Astrocyte (in vitro differentiated cells and primary cell): Measurements from ENCODE around the gene GRB10. TPM values are rescaled to one million over a fixed set of nuclear protein-coding genes. Genes with fewer than 3 reads are reported as not detected.

Experiments used
- DNase-seq: peaks from one replicate; pipeline ENCODE4 v3.0.0-alpha.2; 2010; ENCODE audit warnings: low read depth
- FAIRE-seq: peaks from 2 replicates; lab custom pipeline; 2011; peaks lifted over from hg19 to GRCh38; lab: Jason Lieb, UNC
- H2AFZ ChIP-seq: 2 replicates; pipeline ENCODE4 v1.6.0; 2012; ENCODE audit warnings: low read depth, low read length, inconsistent platforms
- H3K27ac ChIP-seq: 2 replicates; pipeline ENCODE4 v1.5.1; 2011; ENCODE audit warnings: low read depth, low read length, inconsistent platforms
- H3K27me3 ChIP-seq: 2 replicates; pipeline ENCODE4 v1.6.0; 2011; ENCODE audit warnings: low read length, inconsistent platforms; ENCODE audit not compliant: insufficient read depth
- H3K36me3 ChIP-seq: 2 replicates; pipeline ENCODE4 v1.5.1; 2011; ENCODE audit warnings: low read length, inconsistent platforms; ENCODE audit not compliant: insufficient read depth
- H3K4me1 ChIP-seq: 2 replicates; pipeline ENCODE4 v1.5.1; 2011; ENCODE audit warnings: low read length, inconsistent platforms; ENCODE audit not compliant: insufficient read depth
- H3K4me2 ChIP-seq: 2 replicates; pipeline ENCODE4 v1.6.0; 2012; ENCODE audit warnings: low read length, inconsistent platforms
- H3K4me3 ChIP-seq: 2 replicates; pipeline ENCODE4 v1.5.1; 2011; ENCODE audit warnings: low read depth, mild to moderate bottlenecking, low read length, inconsistent platforms; ENCODE audit not compliant: insufficient read depth
- H3K79me2 ChIP-seq: 2 replicates; pipeline ENCODE4 v1.6.0; 2012; ENCODE audit warnings: mild to moderate bottlenecking, low read length, inconsistent platforms; ENCODE audit not compliant: insufficient read depth
- H3K9ac ChIP-seq: 2 replicates; pipeline ENCODE4 v1.6.0; 2012; ENCODE audit warnings: mild to moderate bottlenecking, low read length, inconsistent platforms
- H3K9me3 ChIP-seq: 2 replicates; pipeline ENCODE4 v1.5.1; 2012; ENCODE audit warnings: low read depth, mild to moderate bottlenecking, low read length, inconsistent platforms; ENCODE audit not compliant: insufficient read depth
- H4K20me1 ChIP-seq: 2 replicates; pipeline ENCODE4 v1.6.0; 2012; ENCODE audit warnings: low read length, inconsistent platforms; ENCODE audit not compliant: insufficient read depth
- H3K27ac Mint-ChIP-seq: one replicate; pipeline ENCODE4 v1.8.0; 2021; ENCODE audit warnings: mild to moderate bottlenecking, mixed read lengths; ENCODE audit not compliant: unreplicated experiment
- H3K27me3 Mint-ChIP-seq: one replicate; pipeline ENCODE4 v1.8.0; 2021; ENCODE audit warnings: low read depth, mixed read lengths; ENCODE audit not compliant: unreplicated experiment
- H3K36me3 Mint-ChIP-seq: one replicate; pipeline ENCODE4 v1.8.0; 2021; ENCODE audit warnings: low read depth, mixed read lengths; ENCODE audit not compliant: unreplicated experiment
- H3K4me1 Mint-ChIP-seq: one replicate; pipeline ENCODE4 v1.8.0; 2021; ENCODE audit warnings: low read depth, mixed read lengths; ENCODE audit not compliant: unreplicated experiment
- H3K4me3 Mint-ChIP-seq: one replicate; pipeline ENCODE4 v1.8.0; 2021; ENCODE audit warnings: mild to moderate bottlenecking, moderate library complexity, mixed read lengths; ENCODE audit not compliant: unreplicated experiment
- H3K9me3 Mint-ChIP-seq: one replicate; pipeline ENCODE4 v1.8.0; 2021; ENCODE audit warnings: mild to moderate bottlenecking, mixed read lengths; ENCODE audit not compliant: unreplicated experiment
- CTCF ChIP-seq: IDR thresholded peaks from 2 replicates; pipeline ENCODE4 v1.5.1; 2011; ENCODE audit warnings: low read depth, mild to moderate bottlenecking, inconsistent platforms, low read length, moderate library complexity; ENCODE audit not compliant: insufficient read depth
- EZH2 ChIP-seq: IDR thresholded peaks from 2 replicates; pipeline ENCODE4 v1.6.1; 2012; ENCODE audit warnings: mild to moderate bottlenecking, low read length, inconsistent platforms; ENCODE audit not compliant: insufficient read depth
- total RNA-seq: library from RNA; stranded (reverse); gene quantifications from 2 replicates; pipeline ENCODE4 v1.2.1, GENCODE V29; 2021

Gene GRB10
- total RNA-seq, 1 donor from 2014 or later, result 81.9 TPM

- H3K27ac ChIP-seq, result no peak overlapping the region
- H3K79me2 ChIP-seq, result no peaks in the 10 kb centered on the region
- no peak for TF ChIP-seq CTCF
- TF ChIP-seq EZH2, result no peak
- H3K4me2 ChIP-seq, result no peak overlapping the region
- no peak for FAIRE-seq
- H2AFZ ChIP-seq, result no peak overlapping the region
- H3K9me3 ChIP-seq, result no peaks in the 10 kb centered on the region
- DNase-seq, result no peak
- no peaks in the 10 kb centered on the region for H3K36me3 ChIP-seq
- no peaks in the 10 kb centered on the region for H4K20me1 ChIP-seq
- H3K4me1 Mint-ChIP-seq, result peaks cover 6% of the 10 kb centered on the region
- no peaks in the 10 kb centered on the region for H3K27me3 ChIP-seq
- peaks cover 5% of the 10 kb centered on the region for H3K4me1 ChIP-seq
- H3K9me3 Mint-ChIP-seq, result peaks cover 4% of the 10 kb centered on the region
- H3K27ac Mint-ChIP-seq, result no peak overlapping the region
- no peak overlapping the region for H3K4me3 Mint-ChIP-seq
- H3K4me3 ChIP-seq, result no peak overlapping the region
- H3K36me3 Mint-ChIP-seq, result no peaks in the 10 kb centered on the region
- peaks cover 20% of the 10 kb centered on the region for H3K27me3 Mint-ChIP-seq
- no peak overlapping the region for H3K9ac ChIP-seq
These were observed 15.4 kb upstream of the GRB10 start for GRCh38 chr7:50798126-50798525.

- Mint-ChIP-seq H3K9me3 (peaks cover 4% of the 10 kb centered on the region), H3K4me1 (peaks cover 14% of the 10 kb centered on the region), H3K27ac (no peak overlapping the region), H3K4me3 (no peak overlapping the region), H3K36me3 (no peaks in the 10 kb centered on the region), H3K27me3 (peaks cover 8% of the 10 kb centered on the region)
- H3K36me3 ChIP-seq, result no peaks in the 10 kb centered on the region
- no peak overlapping the region for H3K9ac ChIP-seq
- no peaks in the 10 kb centered on the region for H3K27me3 ChIP-seq
- H3K4me3 ChIP-seq, result no peak overlapping the region
- DNase-seq (no peak), FAIRE-seq (no peak)
- H3K9me3 ChIP-seq, result no peaks in the 10 kb centered on the region
- no peak overlapping the region for H3K4me2 ChIP-seq
- peaks cover 15% of the 10 kb centered on the region for H4K20me1 ChIP-seq
- peaks cover 16% of the 10 kb centered on the region for H3K4me1 ChIP-seq
- TF ChIP-seq CTCF (no peak), EZH2 (no peak)
- H3K27ac ChIP-seq, result no peak overlapping the region
- H2AFZ ChIP-seq, result no peak overlapping the region
- H3K79me2 ChIP-seq, result peaks cover 17% of the 10 kb centered on the region
These were observed 13.1 kb upstream of the GRB10 start for GRCh38 chr7:50795831-50796230.

- TF ChIP-seq EZH2, result no peak
- no peak for TF ChIP-seq CTCF
These were observed 12.6 kb upstream of the GRB10 start for GRCh38 chr7:50795253-50795652.

More at GRCh38 chr7:50795253-50795652, 12.6 kb upstream of the GRB10 start:
- Mint-ChIP-seq H3K36me3 (no peaks in the 10 kb centered on the region), H3K4me1 (peaks cover 20% of the 10 kb centered on the region), H3K4me3 (no peak overlapping the region), H3K27me3 (peaks cover 6% of the 10 kb centered on the region), H3K9me3 (peaks cover 4% of the 10 kb centered on the region), H3K27ac (no peak overlapping the region)
- Histone ChIP-seq H2AFZ (no peak overlapping the region), H3K4me3 (no peak overlapping the region), H3K4me1 (peaks cover 18% of the 10 kb centered on the region), H4K20me1 (peaks cover 21% of the 10 kb centered on the region), H3K27ac (no peak overlapping the region), H3K27me3 (no peaks in the 10 kb centered on the region), H3K9me3 (no peaks in the 10 kb centered on the region), H3K36me3 (no peaks in the 10 kb centered on the region), H3K9ac (no peak overlapping the region), H3K79me2 (peaks cover 23% of the 10 kb centered on the region), H3K4me2 (no peak overlapping the region)
- DNase-seq, result no peak
- no peak for FAIRE-seq
